Left ventricle myocardium superior (tissue), 1 donor: ENCODE measurements around the gene ZNF521. TPM values are rescaled to one million over a fixed set of nuclear protein-coding genes. Genes with fewer than 3 reads are reported as not detected.
"Not testable (repeated sequence)": the region's sequence is repeated elsewhere in the genome, so short reads cannot be mapped to it uniquely, and the experiment has no call there.

Experiments used
- ATAC-seq: fragments of 200-7000 bp; cut with Tn5 transposase; one replicate; pipeline ENCODE4 v1.9.1; 2020; ENCODE audit warnings: mild to moderate bottlenecking, moderate library complexity
- DNase-seq: peaks from one replicate; pipeline ENCODE4 v3.0.0-alpha.2; 2020
- intact Hi-C: fragments of 100-400 bp; cut with micrococcal nuclease; formaldehyde crosslinking; loops from one replicate; pipeline ENCODE4 v1.11.0; 2022
- total RNA-seq: library from RNA; stranded (reverse); fragmentation: NEBNext Ultra II Directional; extraction: Animal tissue kit (Norgen Biotek cat#: 25700); gene quantifications from one replicate; pipeline ENCODE4 v1.2.1, GENCODE V29; 2021
- donor health status: DM: no; HTN: yes; CAD: no; lungs with severe emphysema.

Gene ZNF521
- total RNA-seq, 1 donor from 2014 or later, result 28.8 TPM

DNA sequence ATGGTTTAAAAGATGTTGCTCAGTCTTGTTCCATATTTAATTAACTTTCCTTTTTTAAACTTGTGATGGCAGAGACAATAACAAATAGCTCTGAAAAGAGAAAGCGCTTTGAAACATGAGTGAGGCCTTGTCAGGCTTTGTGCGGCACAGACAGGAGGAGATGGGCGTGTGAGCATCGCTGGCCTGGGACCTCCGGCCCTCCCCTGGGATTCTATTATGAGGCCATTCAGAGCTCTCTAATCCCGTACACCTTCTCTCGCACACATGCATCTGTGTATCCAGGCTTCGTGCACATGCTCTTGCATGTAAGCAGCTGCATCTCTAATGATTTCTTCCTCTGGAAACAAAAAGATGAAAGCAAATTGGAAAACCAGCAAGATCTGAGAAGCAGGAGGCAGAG lies 313.7 kb downstream of the ZNF521 start:
- DNase-seq, result no peak
- intact Hi-C loops, result no loop called here

DNA sequence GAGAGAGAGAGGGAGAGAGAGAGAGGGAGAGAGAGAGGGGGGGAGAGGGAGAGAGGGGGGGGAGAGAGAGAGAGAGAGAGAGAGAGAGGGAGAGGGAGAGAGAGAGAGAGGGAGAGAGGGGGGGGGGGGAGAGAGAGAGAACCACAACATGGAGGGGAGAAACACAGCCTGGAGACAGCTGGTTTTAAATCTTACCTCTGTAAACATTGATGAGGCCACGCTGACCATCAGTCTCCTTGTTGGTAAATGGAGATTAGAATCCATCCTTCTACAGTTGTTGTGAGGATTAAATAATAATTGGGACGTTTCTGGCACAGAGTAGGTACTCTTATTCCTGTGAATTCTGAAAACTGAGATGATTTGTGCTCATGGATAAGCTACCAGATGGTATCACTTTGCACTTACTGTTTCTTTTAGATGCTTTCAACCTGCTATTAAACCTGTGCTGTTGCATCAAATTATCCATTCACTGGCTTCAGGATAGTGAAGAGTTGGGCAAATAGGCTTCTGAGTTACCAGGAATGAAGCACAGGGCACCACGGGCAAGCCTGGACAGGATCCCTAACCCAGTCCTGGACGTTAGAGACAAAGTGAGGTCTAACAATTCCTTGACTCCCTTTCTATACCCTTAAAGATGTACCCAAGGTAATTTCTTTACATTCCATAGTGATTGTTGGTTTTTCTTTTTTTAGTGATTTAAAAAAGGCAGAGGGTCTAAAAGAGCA lies 318.1 kb downstream of the ZNF521 start:
- ATAC-seq (no peak), DNase-seq (no peak)
- intact Hi-C loops, result no loop called here

More for the DNA sequence above, 313.7 kb downstream of the ZNF521 start:
- ATAC-seq, result no peak

DNA sequence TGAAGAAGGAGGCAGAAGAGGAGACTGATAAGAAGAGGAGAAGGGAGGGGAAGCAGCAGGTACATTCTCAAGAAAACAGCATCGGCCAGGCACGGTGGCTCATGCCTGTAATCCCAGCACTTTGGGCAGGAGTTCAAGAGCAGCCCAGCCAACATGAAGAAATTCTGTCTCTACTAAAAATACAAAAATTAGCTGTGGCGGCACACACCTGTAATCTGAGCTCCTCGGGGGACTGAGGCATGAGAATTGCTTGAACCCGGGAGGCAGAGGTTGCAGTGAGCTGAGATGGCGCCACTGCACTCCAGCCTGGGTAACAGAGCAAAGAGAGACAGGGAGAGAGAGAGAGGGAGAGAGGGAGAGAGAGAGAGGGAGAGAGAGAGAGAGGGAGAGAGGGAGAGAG lies 318.8 kb downstream of the ZNF521 start:
- DNase-seq, intact Hi-C loops, ATAC-seq: not testable (repeated sequence)

DNA sequence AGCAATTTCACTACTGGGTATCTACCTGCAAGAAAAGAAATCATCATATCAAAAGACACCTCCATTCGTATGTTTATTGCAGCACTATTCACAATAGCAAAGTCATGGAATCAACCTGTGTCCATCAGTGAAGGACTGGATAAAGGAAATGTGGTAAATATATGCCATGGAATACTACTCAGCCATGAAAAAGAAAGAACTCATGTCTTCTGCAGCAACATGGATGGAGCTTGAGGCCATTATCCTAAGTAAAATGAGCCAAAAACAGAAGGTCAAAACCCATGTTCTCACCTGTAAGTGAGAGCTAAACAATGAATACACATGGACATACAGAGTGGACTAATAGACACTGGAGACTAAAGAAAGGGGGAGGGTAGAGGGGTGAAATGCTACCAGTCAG lies 322.2 kb downstream of the ZNF521 start:
- ATAC-seq, result no peak
- intact Hi-C loops, result no loop called here
- no peak for DNase-seq

- intact Hi-C loops, result no loop called here
- DNase-seq (no peak), ATAC-seq (no peak)
Measured at GRCh38 chr18:25019931-25020330, 332.0 kb downstream of the ZNF521 start.

DNA sequence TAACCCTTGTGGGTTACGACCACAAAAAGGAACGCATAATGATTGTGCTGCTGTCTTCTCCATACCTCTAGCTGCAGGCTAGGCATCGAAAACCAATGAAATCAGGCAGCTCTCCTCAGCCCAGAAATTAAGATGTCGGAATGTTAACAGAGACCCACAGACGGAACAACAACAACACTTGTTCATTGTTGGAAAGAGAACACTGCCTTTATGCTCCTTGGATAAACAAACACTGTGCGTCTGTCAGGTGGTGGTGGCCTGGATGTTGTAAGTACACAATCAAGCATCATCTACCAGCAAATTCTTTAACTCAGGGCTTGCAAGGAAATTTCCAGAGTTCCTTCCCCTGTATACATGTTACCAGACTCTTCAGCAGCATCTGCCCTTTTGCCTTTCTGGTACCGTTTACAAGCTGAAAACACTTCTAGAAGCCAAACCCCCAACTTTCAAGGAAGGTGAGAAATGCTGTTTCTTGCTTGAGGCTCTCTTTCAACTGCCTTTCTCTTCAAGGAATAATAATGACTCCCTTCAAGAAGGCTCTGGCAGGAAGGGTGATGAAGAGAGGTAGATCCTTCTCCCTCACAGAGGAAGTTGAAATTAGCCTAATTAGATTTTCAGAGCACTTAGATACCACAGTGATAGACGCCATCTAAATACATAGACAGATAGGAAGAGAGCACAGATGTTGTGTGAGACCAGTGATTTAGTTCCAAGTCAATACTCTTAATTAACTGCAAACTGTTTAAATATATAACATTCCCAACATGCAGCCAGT lies 332.7 kb downstream of the ZNF521 start:
- intact Hi-C loops, result no loop called here
- ATAC-seq, result no peak

GRCh38 chr18:25016666-25017065 lies 335.3 kb downstream of the ZNF521 start:
- ATAC-seq (no peak), DNase-seq (no peak)
- intact Hi-C loops, result no loop called here

More for the DNA sequence above, 332.7 kb downstream of the ZNF521 start:
- no peak for DNase-seq

- no peak for ATAC-seq
- intact Hi-C loops, result no loop called here
- no peak for DNase-seq
Measured at GRCh38 chr18:25016181-25016580, 335.8 kb downstream of the ZNF521 start.
